HG02852 (cell line): ENCODE measurements around the gene POFUT2.

ENCODE experiments used
- ATAC-seq: cut with Tn5 transposase; IDR thresholded peaks from one replicate; pipeline ENCODE4 v1.9.1; 2021; ENCODE audit warnings: mild to moderate bottlenecking, moderate library complexity; ENCODE audit not compliant: unreplicated experiment

Gene POFUT2

GRCh38 chr21:45264912-45265515, 22.7 kb downstream of the POFUT2 start:
- ATAC-seq, result no peak

GRCh38 chr21:45264146-45264911, 23.4 kb downstream of the POFUT2 start:
- ATAC-seq, result no peak

DNA sequence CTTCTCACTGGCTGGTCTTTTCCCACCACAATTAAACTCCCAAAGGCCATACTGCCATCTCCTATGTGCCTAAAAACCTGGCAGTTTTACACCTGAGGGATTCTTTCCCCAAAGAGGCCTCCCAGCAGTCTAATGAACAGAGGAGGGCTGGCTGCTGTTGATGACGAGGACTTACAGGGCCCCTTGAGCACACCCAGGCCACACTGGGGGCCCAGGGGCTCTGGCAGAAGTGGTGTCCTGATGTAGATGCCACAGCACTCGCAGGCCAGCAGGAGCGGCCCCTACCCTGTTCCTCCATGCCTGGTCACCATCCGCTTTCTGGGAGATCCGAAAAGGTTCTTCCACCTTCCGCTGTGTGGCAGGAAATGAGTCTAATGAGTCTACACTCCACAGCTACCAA, 24.2 kb downstream of the POFUT2 start:
- ATAC-seq, result no peak

GRCh38 chr21:45262616-45263015, 25.1 kb downstream of the POFUT2 start:
- no peak for ATAC-seq

GRCh38 chr21:45262041-45262581, 25.6 kb downstream of the POFUT2 start:
- no peak for ATAC-seq

DNA sequence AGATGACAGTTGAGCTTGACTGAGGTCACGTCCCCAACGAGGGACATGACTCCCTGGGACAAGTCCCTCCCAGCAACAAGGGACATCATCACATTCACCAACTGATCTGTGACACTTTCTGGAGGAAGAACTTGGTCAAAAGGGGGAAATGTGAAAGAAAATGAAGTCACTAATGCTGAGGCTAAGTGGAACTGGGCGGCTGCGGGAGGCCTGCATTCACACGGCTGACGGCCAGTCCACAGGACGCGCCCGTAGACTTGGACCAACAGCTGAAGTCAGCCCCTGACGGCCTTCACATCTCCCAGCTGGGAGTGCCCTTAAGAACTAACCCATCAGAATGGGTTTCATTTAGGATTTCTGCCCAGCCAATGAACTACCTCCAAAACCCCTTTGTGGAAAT, 26.6 kb downstream of the POFUT2 start:
- ATAC-seq, result no peak

DNA sequence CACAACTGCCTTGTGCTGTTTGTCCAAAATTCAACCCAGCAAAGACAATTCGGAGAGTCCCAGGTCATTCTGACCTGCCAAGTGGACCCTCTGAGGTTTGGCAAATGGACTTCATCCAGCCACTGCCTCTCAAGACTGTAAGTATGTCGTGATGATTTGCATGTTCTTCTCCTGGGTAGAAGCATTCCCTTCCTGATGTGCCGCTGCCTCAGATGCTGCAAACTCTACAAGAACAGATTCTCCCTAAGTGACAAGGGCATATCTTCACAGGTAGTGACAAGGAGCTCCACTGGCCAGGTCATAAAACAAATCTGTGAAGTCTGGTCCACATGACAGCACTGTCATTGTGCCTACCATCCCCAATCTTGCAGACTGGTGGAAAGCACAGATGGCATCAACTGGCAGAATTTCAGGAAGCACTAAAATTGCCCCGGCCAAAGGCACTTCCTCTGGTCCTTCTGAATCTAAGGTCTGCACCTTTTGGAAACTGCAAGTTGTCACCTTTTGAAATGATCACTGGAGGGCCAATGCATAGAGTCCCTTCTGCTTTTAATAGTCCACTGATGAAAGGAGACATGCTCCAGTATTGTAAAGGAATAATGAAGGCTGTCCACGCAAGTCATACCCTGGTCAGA, 27.4 kb downstream of the POFUT2 start:
- ATAC-seq, result no peak

DNA sequence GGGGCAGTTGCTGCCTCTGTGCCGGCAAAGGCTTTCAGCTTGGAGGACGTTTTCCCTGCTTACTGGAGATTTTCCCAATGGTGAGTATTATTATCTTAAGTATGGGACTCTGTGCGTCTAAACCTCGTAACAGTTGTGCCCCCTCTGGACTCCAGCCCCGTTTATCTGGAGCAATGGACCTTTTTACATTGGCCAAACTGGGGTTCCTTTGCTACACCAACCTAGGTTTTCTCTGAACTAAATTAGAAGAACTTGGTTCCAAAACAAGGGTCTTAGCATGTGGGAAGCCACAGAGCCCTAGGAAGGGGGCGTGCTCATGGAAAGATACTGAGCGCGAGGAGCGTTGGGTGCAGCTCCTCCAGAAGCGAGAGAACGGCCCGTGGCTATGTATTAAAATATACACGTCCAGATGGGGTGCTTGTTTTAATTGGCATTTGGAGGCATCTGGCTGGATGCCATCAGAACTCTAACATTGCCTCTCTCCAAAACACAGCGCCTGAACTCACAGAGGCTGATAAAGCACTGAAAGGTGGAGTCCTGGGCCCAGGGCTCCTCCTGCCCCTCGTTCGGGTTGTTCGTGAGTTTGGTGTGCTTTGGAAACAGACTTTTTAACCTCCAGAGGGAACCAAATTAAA, 28.4 kb downstream of the POFUT2 start:
- ATAC-seq, result no peak

DNA sequence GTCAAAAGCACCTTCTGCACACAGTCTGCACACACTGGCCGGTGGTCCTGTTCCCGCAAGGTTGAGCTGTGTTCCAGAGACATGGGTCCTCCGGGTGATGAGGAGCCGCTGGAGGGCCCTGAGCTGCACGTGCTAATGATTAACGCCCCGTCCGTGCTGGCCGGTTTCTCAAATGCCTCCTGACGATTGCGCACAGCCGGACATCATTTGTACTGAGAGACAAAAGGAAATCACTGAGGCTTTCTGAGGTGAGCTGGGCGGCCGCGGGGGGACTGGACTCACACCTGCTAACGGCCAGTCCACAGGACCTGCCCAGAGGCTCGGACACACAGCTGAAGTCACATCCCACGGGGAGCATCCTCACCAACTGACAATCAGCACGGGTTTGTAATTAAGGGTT, 29.2 kb downstream of the POFUT2 start:
- ATAC-seq, result no peak

- no peak for ATAC-seq
These were observed 29.9 kb downstream of the POFUT2 start for GRCh38 chr21:45257673-45258341.

DNA sequence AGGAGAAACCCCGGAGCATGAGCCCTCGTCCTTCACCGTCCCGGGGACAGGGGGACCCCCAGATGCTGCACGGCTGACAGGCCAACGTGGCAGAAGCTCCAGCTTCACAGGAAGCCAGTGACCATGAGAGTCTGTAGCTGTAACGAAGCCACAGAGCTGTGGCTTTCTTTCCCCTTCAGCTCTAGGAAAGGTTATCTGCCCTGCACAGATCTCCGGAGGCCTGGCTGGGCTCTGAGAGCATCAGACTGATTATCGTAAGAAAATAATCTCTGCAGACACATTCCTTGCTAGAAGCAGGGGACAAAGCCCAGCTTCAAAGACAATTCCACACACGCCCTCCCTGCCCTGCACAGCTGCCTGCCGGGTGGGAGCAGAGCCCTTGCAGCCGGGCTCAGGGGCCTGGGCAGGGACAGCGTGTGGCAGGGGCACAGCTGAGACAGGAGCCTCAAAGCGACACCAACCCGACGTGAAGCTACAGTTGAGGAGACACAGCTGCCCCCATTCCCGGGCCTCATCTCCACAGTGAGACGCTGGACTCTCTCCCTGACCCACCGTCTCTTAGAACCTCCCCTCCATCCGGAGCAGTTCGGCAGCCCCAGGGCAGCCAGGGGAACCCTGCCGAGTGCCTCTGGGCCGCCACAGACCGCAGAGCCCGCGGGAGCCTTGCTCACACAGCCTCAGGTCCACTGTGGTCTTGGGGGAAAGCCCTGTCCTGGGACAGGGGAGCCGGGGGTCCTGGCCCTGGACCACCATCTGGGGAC, 30.6 kb downstream of the POFUT2 start:
- no peak for ATAC-seq

GRCh38 chr21:45256021-45256911, 31.4 kb downstream of the POFUT2 start:
- ATAC-seq, result no peak

GRCh38 chr21:45255381-45256020, 32.2 kb downstream of the POFUT2 start:
- no peak for ATAC-seq

DNA sequence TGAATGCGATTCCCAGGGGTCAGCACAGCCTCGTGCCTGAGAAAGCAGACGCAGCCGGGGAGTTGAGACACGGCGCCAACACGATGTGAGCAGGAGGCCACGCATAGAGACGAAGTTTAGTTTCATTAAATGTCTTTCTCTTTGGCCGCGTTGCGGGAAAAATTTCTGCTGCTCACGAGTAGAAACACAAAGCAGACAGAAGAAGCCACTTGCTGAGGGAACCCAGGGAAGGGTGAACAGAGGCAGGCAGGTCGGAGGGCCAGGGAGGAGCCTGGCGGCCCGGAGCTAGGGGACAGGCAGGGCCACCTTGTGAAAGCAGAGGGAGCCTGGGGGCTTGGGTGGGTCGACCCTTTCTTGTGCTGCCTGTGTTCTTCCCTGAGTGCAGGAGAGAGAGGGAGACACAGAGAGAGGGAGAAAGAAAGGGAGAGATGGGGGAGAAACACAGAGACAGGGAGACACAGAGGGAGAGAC, 33.2 kb downstream of the POFUT2 start:
- no peak for ATAC-seq

- no peak for ATAC-seq
These were observed 33.8 kb downstream of the POFUT2 start for GRCh38 chr21:45253633-45254459.

DNA sequence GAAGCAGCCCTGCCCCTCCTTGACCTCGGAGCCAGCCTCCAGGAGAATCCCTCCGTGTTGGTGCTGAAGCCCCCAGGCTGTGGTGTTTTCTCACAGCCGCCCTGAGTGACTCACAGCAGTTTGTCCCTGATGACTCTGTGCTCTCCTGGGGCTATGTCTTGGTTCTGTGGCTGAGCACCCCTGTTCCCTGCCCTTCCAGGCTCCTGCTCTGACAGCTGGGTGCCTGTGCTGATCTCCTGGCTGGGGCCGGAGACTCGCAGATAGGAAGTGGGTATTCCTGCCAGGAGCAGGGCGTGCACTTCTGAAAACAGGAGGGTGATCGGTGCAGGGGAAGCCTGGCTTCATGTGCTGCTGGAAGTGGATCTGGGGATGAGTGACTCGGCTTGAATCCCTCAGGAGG, 34.5 kb downstream of the POFUT2 start:
- ATAC-seq, result no peak

DNA sequence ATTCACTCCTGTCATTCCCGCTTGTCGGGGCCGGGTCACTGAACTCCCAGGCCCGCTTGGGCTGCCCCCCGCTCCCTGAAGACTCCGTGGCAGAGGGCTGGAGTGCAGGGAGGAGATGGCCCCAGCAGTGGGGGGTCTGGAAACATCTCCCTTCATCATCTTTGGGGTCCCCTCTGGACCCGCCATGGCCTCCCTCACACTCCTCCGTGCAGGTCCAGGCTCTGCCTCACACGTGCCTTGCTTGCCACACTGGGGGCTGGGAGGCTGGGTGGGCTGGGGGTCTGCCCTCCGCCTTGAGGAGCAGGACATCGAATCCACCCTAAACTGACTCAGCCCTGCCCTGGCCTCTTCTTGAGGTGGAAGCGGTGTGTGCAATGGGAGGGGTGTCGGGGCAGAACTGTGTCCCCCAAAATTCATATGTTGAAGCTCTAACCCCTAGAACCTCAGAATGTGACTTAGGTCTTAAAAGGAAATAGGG, 35.2 kb downstream of the POFUT2 start:
- ATAC-seq, result no peak
